GM10266 (cell line): Measurements from ENCODE around the gene FRY.

Experiments
- DNase-seq: peaks from one replicate; pipeline ENCODE4 v3.0.0; 2012; ENCODE audit errors: extremely low spot score
- CTCF ChIP-seq: IDR thresholded peaks from 2 replicates; pipeline ENCODE4 v1.5.1; 2012; ENCODE audit warnings: mild to moderate bottlenecking, low read depth; ENCODE audit not compliant: control insufficient read depth, insufficient read depth; ENCODE audit errors: missing control alignments

FRY gene

GRCh38 chr13:32281096-32281495 is 249.5 kb downstream of the FRY start:
- TF ChIP-seq CTCF = no peak
- DNase-seq = no peak

DNA sequence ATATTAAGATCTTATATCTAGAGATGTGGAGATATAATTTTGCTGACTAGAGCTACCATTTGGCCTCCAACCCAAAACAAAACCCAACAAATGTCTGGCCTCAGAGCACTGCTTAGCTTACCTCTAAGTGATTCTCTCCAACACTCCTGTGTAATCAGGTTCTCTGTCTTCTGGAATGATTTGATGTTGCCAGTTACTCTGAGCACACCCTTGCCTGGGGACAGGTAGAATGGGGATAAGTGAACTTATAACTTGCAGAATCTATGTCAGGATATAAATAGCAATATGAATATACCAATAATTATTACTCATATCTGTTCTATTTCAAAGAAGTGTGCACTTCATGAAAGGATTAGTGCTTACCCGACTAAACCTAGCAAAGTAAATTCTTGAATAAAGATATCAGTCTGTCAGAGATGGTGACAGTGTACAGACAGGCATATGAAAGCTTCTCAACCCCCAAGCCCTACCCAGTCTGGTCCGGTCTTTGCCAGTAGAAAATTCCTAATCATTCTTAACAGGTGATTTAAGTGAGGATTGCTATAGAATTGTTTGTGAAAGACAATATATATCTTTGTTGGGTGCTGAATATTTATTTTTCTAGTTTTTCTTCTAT is 250.6 kb downstream of the FRY start:
- DNase-seq = no peak
- no peak for TF ChIP-seq CTCF

GRCh38 chr13:32284927-32285632 is 253.5 kb downstream of the FRY start:
- TF ChIP-seq CTCF = no peak
- DNase-seq = no peak

- TF ChIP-seq CTCF = no peak
- DNase-seq = no peak
Measured at GRCh38 chr13:32285633-32285965, 254.0 kb downstream of the FRY start.

DNA sequence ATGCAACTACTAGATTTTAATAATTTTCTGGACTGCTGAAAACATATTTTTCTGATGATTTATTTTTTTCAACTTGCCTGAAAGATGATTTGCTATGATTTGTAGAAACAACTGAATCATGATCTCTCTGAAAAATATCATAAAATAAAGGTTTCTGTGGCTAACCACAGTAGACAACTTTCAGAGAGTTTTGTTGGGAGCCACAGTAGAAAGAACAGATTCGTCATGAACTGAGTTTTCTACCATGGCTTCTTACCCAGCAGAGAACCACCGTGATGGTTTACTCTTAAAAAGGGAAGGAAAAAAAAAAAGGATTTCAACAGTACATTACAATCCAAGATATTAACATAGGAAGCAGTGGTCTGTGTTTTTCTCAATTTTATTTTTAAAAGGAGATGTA is 265.6 kb downstream of the FRY start:
- no peak for DNase-seq
- TF ChIP-seq CTCF = no peak

DNA sequence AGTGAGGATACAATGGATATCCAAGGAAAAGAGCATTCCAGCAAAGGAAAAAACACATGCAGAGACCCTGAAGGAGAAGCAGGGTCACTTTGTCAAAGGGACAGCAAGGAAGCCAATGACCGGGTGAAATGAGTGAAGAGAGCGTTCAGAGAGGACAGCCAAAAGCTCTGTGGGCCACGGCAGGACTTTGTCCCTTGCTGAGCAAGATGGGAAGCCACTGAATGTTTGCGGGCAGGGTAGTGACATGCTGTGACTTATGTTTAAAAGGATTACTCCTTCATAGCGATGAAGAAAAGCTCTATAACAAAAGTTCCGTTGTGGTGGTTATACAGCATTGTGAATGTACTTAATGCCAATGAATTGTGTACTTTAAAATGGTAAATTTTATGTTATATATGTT is 267.1 kb downstream of the FRY start:
- no peak for DNase-seq
- TF ChIP-seq CTCF = no peak

- TF ChIP-seq CTCF = no peak
- DNase-seq = no peak
Measured at GRCh38 chr13:32299893-32300292, 268.3 kb downstream of the FRY start.
